HEK293 (cell line): ENCODE data around the gene CDK14.
A peak's percentile ranks its signal among the peaks of the same experiment; 100 is the strongest.

Experiments
- CTCF ChIA-PET: fragments of 350-600 bp; formaldehyde crosslinking; extraction: SDS; loops from one replicate; lab custom pipeline; 2021; ENCODE audit warnings: antibody characterized with exemption; lab: Yijun Ruan, JAX
- POLR2A ChIA-PET: fragments of 300-600 bp; formaldehyde crosslinking; extraction: SDS; loops from one replicate; lab custom pipeline; 2020; ENCODE audit warnings: antibody characterized with exemption, inconsistent platforms; lab: Yijun Ruan, JAX
- H3K27ac ChIP-seq: fragments of 200-500 bp; sonication (Bioruptor generic); 2 replicates; pipeline ENCODE4 v1.5.1; 2014; ENCODE audit warnings: low read depth, low read length, control low read depth, inconsistent platforms; ENCODE audit errors: extremely low read depth
- H3K36me3 ChIP-seq, 2 experiments: fragments of 200-500 bp in 1 of 2; sonication (Bioruptor generic) in 1 of 2; 1 replicate in 1 of 2; 2 replicates in 1 of 2; pipeline ENCODE4 v1.5.1; 2014 to 2017; ENCODE audit warnings: inconsistent platforms in 2 of 2, low read length in 2 of 2; ENCODE audit not compliant: control insufficient read depth in 2 of 2, insufficient read depth in 1 of 2
- H3K4me1 ChIP-seq: fragments of 200-500 bp; sonication (Bioruptor generic); 2 replicates; pipeline ENCODE4 v1.5.1; 2014; ENCODE audit warnings: mild to moderate bottlenecking, low read length, inconsistent platforms; ENCODE audit not compliant: control insufficient read depth, insufficient read depth
- H3K4me3 ChIP-seq: 2 replicates; pipeline ENCODE4 v1.5.1; 2011; ENCODE audit warnings: low read depth, mild to moderate bottlenecking, control low read depth, low read length, moderate library complexity
- H3K9me3 ChIP-seq: fragments of 200-500 bp; sonication (Bioruptor generic); 2 replicates; pipeline ENCODE4 v1.5.1; 2014; ENCODE audit warnings: low read depth, low read length, inconsistent platforms; ENCODE audit not compliant: control insufficient read depth, insufficient read depth
- BCL11A ChIP-seq: fragments of 450-650 bp; formaldehyde crosslinking; IDR thresholded peaks from 2 replicates; pipeline ENCODE4 v1.5.1; 2016; ENCODE audit warnings: low read depth, missing biosample characterization, missing genetic modification characterization
- HOXA7 ChIP-seq: sonication (generic); formaldehyde crosslinking; IDR thresholded peaks from 2 replicates; pipeline ENCODE4 v1.8.1; 2022; ENCODE audit warnings: missing genetic modification reagents, borderline replicate concordance
- PATZ1 ChIP-seq: fragments of 450-650 bp; formaldehyde crosslinking; IDR thresholded peaks from 2 replicates; pipeline ENCODE4 v1.5.1; 2016; ENCODE audit warnings: missing biosample characterization, missing genetic modification characterization
- PRDM10 ChIP-seq: fragments of 450-650 bp; formaldehyde crosslinking; IDR thresholded peaks from 2 replicates; pipeline ENCODE4 v1.5.1; 2016; ENCODE audit warnings: missing biosample characterization, missing genetic modification characterization
- REPIN1 ChIP-seq: fragments of 450-650 bp; formaldehyde crosslinking; IDR thresholded peaks from 2 replicates; pipeline ENCODE4 v1.5.1; 2017; ENCODE audit warnings: missing biosample characterization, missing genetic modification characterization, low read depth
- WT1 ChIP-seq: fragments of 450-650 bp; formaldehyde crosslinking; IDR thresholded peaks from 2 replicates; pipeline ENCODE4 v1.5.1; 2016; ENCODE audit warnings: missing biosample characterization, missing genetic modification characterization
- ZBTB21 ChIP-seq: fragments of 450-650 bp; formaldehyde crosslinking; IDR thresholded peaks from 2 replicates; pipeline ENCODE4 v1.5.1; 2017; ENCODE audit warnings: missing biosample characterization, missing genetic modification characterization
- ZBTB49 ChIP-seq: fragments of 450-650 bp; formaldehyde crosslinking; IDR thresholded peaks from 2 replicates; pipeline ENCODE4 v1.5.1; 2016; ENCODE audit warnings: missing biosample characterization, missing genetic modification characterization, low read depth
- ZFP3 ChIP-seq: fragments of 450-650 bp; formaldehyde crosslinking; IDR thresholded peaks from 2 replicates; pipeline ENCODE4 v1.5.1; 2016; ENCODE audit warnings: low read depth, missing biosample characterization, missing genetic modification characterization
- ZNF175 ChIP-seq: fragments of 450-650 bp; formaldehyde crosslinking; IDR thresholded peaks from 2 replicates; pipeline ENCODE4 v1.5.1; 2016; ENCODE audit warnings: missing biosample characterization, missing genetic modification characterization
- ZNF2 ChIP-seq: fragments of 450-650 bp; formaldehyde crosslinking; IDR thresholded peaks from 2 replicates; pipeline ENCODE4 v1.5.1; 2016; ENCODE audit warnings: missing biosample characterization, missing genetic modification characterization
- ZNF223 ChIP-seq: fragments of 450-650 bp; formaldehyde crosslinking; IDR thresholded peaks from 2 replicates; pipeline ENCODE4 v1.5.1; 2016; ENCODE audit warnings: missing biosample characterization, missing genetic modification characterization
- ZNF24 ChIP-seq: fragments of 450-650 bp; formaldehyde crosslinking; IDR thresholded peaks from 2 replicates; pipeline ENCODE4 v1.5.1; 2016; ENCODE audit warnings: missing biosample characterization, missing genetic modification characterization
- ZNF391 ChIP-seq: fragments of 450-650 bp; formaldehyde crosslinking; IDR thresholded peaks from 2 replicates; pipeline ENCODE4 v1.5.1; 2016; ENCODE audit warnings: low read depth, missing biosample characterization, missing genetic modification characterization, borderline replicate concordance
- ZNF621 ChIP-seq: fragments of 450-650 bp; formaldehyde crosslinking; IDR thresholded peaks from 2 replicates; pipeline ENCODE4 v1.5.1; 2017; ENCODE audit warnings: missing biosample characterization, missing genetic modification characterization
- ZNF626 ChIP-seq: fragments of 450-650 bp; sonication (Bioruptor Pico); formaldehyde crosslinking; IDR thresholded peaks from 2 replicates; pipeline ENCODE4 v1.5.1; 2018; ENCODE audit warnings: missing biosample characterization, missing genetic modification characterization, inconsistent platforms
- ZNF629 ChIP-seq: fragments of 450-650 bp; formaldehyde crosslinking; IDR thresholded peaks from 2 replicates; pipeline ENCODE4 v1.5.1; 2017; ENCODE audit warnings: missing biosample characterization, missing genetic modification characterization
- ZNF639 ChIP-seq: fragments of 450-650 bp; formaldehyde crosslinking; IDR thresholded peaks from 2 replicates; pipeline ENCODE4 v1.5.1; 2016; ENCODE audit warnings: missing biosample characterization, missing genetic modification characterization
- ZNF658 ChIP-seq: fragments of 450-650 bp; formaldehyde crosslinking; IDR thresholded peaks from 2 replicates; pipeline ENCODE4; 2016; ENCODE audit warnings: missing biosample characterization, missing genetic modification characterization
- ZNF701 ChIP-seq: fragments of 450-650 bp; formaldehyde crosslinking; IDR thresholded peaks from 2 replicates; pipeline ENCODE4 v1.5.1; 2016; ENCODE audit warnings: missing biosample characterization, missing genetic modification characterization
- ZNF747 ChIP-seq: fragments of 450-650 bp; formaldehyde crosslinking; IDR thresholded peaks from 2 replicates; pipeline ENCODE4 v1.5.1; 2016; ENCODE audit warnings: missing biosample characterization, missing genetic modification characterization
- ZNF76 ChIP-seq: fragments of 450-650 bp; formaldehyde crosslinking; IDR thresholded peaks from 2 replicates; pipeline ENCODE4; 2016; ENCODE audit warnings: low read depth, missing biosample characterization, missing genetic modification characterization, borderline replicate concordance
- ZSCAN23 ChIP-seq: fragments of 450-650 bp; formaldehyde crosslinking; IDR thresholded peaks from 2 replicates; pipeline ENCODE4 v1.5.1; 2016; ENCODE audit warnings: missing biosample characterization, missing genetic modification characterization

Gene CDK14

GRCh38 chr7:90599892-90600555 is 3.9 kb downstream of the CDK14 start (continued):
- no peak for TF ChIP-seq ZNF658 (tag by site-specific recombination)
- no peak for TF ChIP-seq ZSCAN23 (tag by site-specific recombination)
- TF ChIP-seq ZNF391 (tag by site-specific recombination), result no peak
- TF ChIP-seq BCL11A (tag by site-specific recombination), result no peak

GRCh38 chr7:90602303-90602702 is 6.2 kb downstream of the CDK14 start:
- Histone ChIP-seq H3K9me3 (no peaks in the 10 kb centered on the region), H3K36me3 (no peaks in the 10 kb centered on the region), H3K27ac (no peak overlapping the region)
- POLR2A ChIA-PET, result no interaction called here
- TF ChIP-seq PATZ1 (tag by site-specific recombination), result no peak
- TF ChIP-seq ZNF76 (tag by site-specific recombination), result no peak
- TF ChIP-seq ZNF621 (tag by site-specific recombination), result no peak
- no peak for TF ChIP-seq ZNF24 (tag by site-specific recombination)
- no peak for TF ChIP-seq ZBTB49 (tag by site-specific recombination)
- no peak for TF ChIP-seq ZNF223 (tag by site-specific recombination)
- no peak for TF ChIP-seq ZNF639
- TF ChIP-seq REPIN1 (tag by site-specific recombination), result no peak
- no peak for TF ChIP-seq HOXA7
- TF ChIP-seq ZFP3, result no peak
- no peak for TF ChIP-seq ZBTB21 (tag by site-specific recombination)
- no peak for TF ChIP-seq WT1 (tag by site-specific recombination)
- no peak for TF ChIP-seq ZNF175 (tag by site-specific recombination)
- TF ChIP-seq ZNF2 (tag by site-specific recombination), result no peak
- no peak for TF ChIP-seq ZNF701 (tag by site-specific recombination)
- TF ChIP-seq, all 188 proteins: peak for 0
- H3K4me1 ChIP-seq, result peaks cover 13% of the 10 kb centered on the region
- CTCF ChIA-PET, result interaction anchor here (1.0 to 2.5 kb wide), 4 partner anchors 9 to 27 kb away, joined by 3 to 12 read pairs (median 4); no protein-coding TSS in a partner anchor
- H3K4me3 ChIP-seq, result no peak overlapping the region

GRCh38 chr7:90603346-90603745 is 7.2 kb downstream of the CDK14 start:
- H3K4me1 ChIP-seq, result peaks cover 10% of the 10 kb centered on the region
- CTCF ChIA-PET, result interaction anchor here (1.1 to 2.5 kb wide), 2 partner anchors 8 to 26 kb away, joined by 4 to 12 read pairs; no protein-coding TSS in a partner anchor
- no peak overlapping the region for H3K27ac ChIP-seq

More at GRCh38 chr7:90603346-90603745, 7.2 kb downstream of the CDK14 start:
- Histone ChIP-seq H3K9me3 (no peaks in the 10 kb centered on the region), H3K36me3 (no peaks in the 10 kb centered on the region), H3K4me3 (no peak overlapping the region)
- TF ChIP-seq ZNF629 (tag by site-specific recombination), result no peak
- TF ChIP-seq PRDM10 (tag by site-specific recombination), result peak; percentile 69
- TF ChIP-seq ZNF626 (tag by site-specific recombination), result no peak
- TF ChIP-seq ZNF747 (tag by site-specific recombination), result no peak
- POLR2A ChIA-PET, result no interaction called here
